ENCODE data around the gene CCDC142. TPM values are rescaled to one million over a fixed set of nuclear protein-coding genes. Genes with fewer than 3 reads are reported as not detected.

Gene CCDC142
- total and polyA plus RNA-seq, 2 donors (not counting 1 experiment from before 2014, with no cell fraction given): 13.0 to 61.6 TPM

DNA sequence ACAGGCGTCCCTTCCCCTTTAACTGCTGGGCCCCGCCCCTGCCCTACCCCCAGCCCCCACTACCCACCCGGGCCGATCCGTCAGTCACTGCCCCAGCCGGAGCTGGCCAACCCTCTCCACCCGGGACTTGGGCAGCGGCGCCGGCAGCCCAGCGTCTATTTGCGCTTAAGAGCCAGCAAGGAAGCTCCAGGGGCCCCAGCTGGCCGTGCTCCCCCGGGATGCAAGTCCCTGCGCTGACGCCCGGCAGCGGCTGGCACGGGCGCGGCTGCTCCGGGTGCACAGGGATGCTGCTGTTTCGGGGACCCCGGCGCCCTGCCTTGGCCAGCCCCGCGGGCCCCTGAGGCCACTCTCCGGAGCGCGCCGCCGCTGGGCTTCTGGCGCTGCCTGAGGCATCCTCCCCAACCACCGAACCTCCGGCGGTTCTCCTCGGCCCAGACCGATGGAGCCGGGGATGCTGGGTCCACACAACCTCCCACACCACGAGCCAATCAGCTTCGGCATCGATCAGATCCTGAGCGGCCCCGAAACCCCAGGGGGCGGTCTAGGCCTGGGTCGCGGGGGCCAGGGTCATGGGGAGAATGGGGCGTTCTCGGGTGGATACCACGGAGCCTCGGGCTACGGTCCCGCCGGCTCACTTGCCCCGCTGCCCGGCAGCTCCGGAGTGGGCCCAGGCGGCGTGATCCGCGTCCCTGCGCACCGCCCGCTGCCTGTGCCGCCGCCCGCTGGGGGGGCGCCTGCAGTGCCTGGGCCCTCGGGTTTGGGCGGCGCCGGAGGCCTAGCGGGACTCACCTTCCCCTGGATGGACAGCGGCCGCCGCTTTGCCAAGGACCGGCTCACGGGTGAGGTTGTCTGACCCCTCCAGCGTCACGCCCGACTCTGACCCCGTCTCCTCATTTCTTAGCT is 31.8 kb upstream of the CCDC142 start, which contains the start of gene TLX2:
Gene TLX2 (plus strand): TSS at position 83 of the 903 bp plus-strand sequence. CDS start 357 bp downstream, at position 440.
- peak within 1 kb of the TSS; percentile 53 for H3K27ac Mint-ChIP-seq
- Histone ChIP-seq H3K36me3 (replicated peaks in 1 of 2; ENCODE audit: control extremely low read depth in 1 of 2, control insufficient read depth in 1 of 2, extremely low read depth in 1 of 2, insufficient read depth in 2 of 2, low read length in 1 of 2) (no peaks in the 10 kb centered on the region), H4K20me1 (ENCODE audit: control insufficient read depth, insufficient read depth, low read length, poor library complexity, severe bottlenecking) (peaks cover 6% of the 10 kb centered on the region), H2AFZ (ENCODE audit: insufficient read depth, low read depth, low read length, poor library complexity, severe bottlenecking) (peak within 1 kb of the TSS; percentile 71), H3K79me2 (ENCODE audit: control insufficient read depth, insufficient read depth, low read length) (no peaks in the 10 kb centered on the region), H3K9ac (ENCODE audit: low read length) (peak within 1 kb of the TSS; percentile 67), H3K27me3 (replicated peaks in 1 of 4; ENCODE audit: control extremely low read depth in 1 of 4, control insufficient read depth in 3 of 4, insufficient read depth in 4 of 4, low read length in 3 of 4) (peaks cover 2 to 91% (median 64%) of the 10 kb centered on the region in 4 experiments), H3K4me2 (replicated peaks; ENCODE audit: low read depth, low read length, poor library complexity, severe bottlenecking) (peak within 1 kb of the TSS; percentile 96), H3K9me3 (ENCODE audit: control extremely low read depth in 1 of 3, control insufficient read depth in 2 of 3, insufficient read depth in 1 of 3, low read length in 2 of 3) (peaks cover 0 to 31% (median 1%) of the 10 kb centered on the region in 3 donors), H3K4me3 (ENCODE audit: control extremely low read depth in 1 of 5, extremely low read depth in 1 of 5, insufficient read depth in 1 of 5, low read depth in 2 of 5, low read length in 4 of 5) (peak within 1 kb of the TSS in 3 of 5 experiments; percentile 28 to 68 (median 50)), H3K27ac (ENCODE audit: low read length in 2 of 2) (no peak within 1 kb of the TSS), H3K4me1 (ENCODE audit: control insufficient read depth in 2 of 2, insufficient read depth in 2 of 2, low read length in 2 of 2) (peaks cover 36 to 50% of the 10 kb centered on the region in 2 donors)
- POLR2A ChIA-PET: interaction anchor here (0.5 to 1.7 kb wide), 3 partner anchors 15 to 54 kb away, joined by 3 to 8 read pairs (median 7); partner anchors contain the start of genes AUP1 and HTRA2
- peak; percentile 22 for ATAC-seq (ENCODE audit: low read depth)
- CTCF ChIA-PET: interaction anchor here (0.8 to 1.6 kb wide), 2 partner anchors 11 to 73 kb away, joined by 3 to 4 read pairs; no protein-coding TSS in a partner anchor
- intact Hi-C loops (cut with micrococcal nuclease): no loop called here
- H3K27me3 Mint-ChIP-seq: peaks cover 64% of the 10 kb centered on the region
- WGBS (ENCODE audit: insufficient coverage): 3% methylated on average over 73 of the region's 82 CpGs
- peak; percentile 65 for DNase-seq
- H3K4me3 Mint-ChIP-seq: peak within 1 kb of the TSS; percentile 82
- H3K4me1 Mint-ChIP-seq: peaks cover 28% of the 10 kb centered on the region
- TF ChIP-seq EZH2 (IDR thresholded peaks at IDR 0.05; ENCODE audit: borderline replicate concordance, insufficient read depth, low read depth, low read length, poor library complexity, severe bottlenecking) (peak; percentile 98), CTCF (IDR thresholded peaks at IDR 0.05) (no peak)
- no peaks in the 10 kb centered on the region for H3K9me3 Mint-ChIP-seq (ENCODE audit: insufficient read depth)
